ENCODE results near the gene KIRREL3. TPM values are rescaled to one million over a fixed set of nuclear protein-coding genes. Genes with fewer than 3 reads are reported as not detected.

KIRREL3 gene
- total and polyA plus RNA-seq, 2 donors (not counting 3 experiments of a cell fraction or from before 2014, with no cell fraction given) = not detected

GRCh38 chr11:126608658-126609057 lies 391.9 kb downstream of the KIRREL3 start:
- Histone ChIP-seq H3K9ac (replicated peaks; ENCODE audit: extremely low read depth, insufficient read depth, low read length) (no peak overlapping the region), H3K4me3 (replicated peaks in 1 of 3; ENCODE audit: insufficient read depth in 1 of 3, low read depth in 1 of 3, low read length in 3 of 3) (no peak overlapping the region), H3K9me3 (replicated peaks; ENCODE audit: control insufficient read depth, insufficient read depth, low read length) (no peaks in the 10 kb centered on the region), H4K20me1 (replicated peaks; ENCODE audit: control insufficient read depth, extremely low read depth, insufficient read depth, low read length) (no peaks in the 10 kb centered on the region), H3K9me1 (replicated peaks; ENCODE audit: control insufficient read depth, extremely low read depth, insufficient read depth, low read length) (no peaks in the 10 kb centered on the region), H2AFZ (ENCODE audit: low read depth, low read length) (no peak overlapping the region), H3K36me3 (ENCODE audit: control insufficient read depth in 2 of 2, extremely low read depth in 1 of 2, insufficient read depth in 2 of 2, low read length in 2 of 2) (no peaks in the 10 kb centered on the region), H3K27ac (ENCODE audit: insufficient read depth, low read depth, low read length) (no peak overlapping the region), H3K4me2 (ENCODE audit: insufficient read depth, low read length) (no peak overlapping the region), H3K27me3 (ENCODE audit: control insufficient read depth in 2 of 2, insufficient read depth in 2 of 2, low read length in 2 of 2) (no peaks in the 10 kb centered on the region), H3K4me1 (ENCODE audit: control insufficient read depth, extremely low read depth, insufficient read depth, low read length) (no peaks in the 10 kb centered on the region), H3K79me2 (ENCODE audit: control insufficient read depth, insufficient read depth, low read length) (no peaks in the 10 kb centered on the region)
- no peak for DNase-seq (ENCODE audit: low read depth, low spot score)
- no TSS peak for BruUV-seq (replicated peaks)
- ChIA-PET POLR2A (no interaction called here), CTCF (no interaction called here)
- TF ChIP-seq EZH2 (IDR thresholded peaks at IDR 0.05; ENCODE audit: borderline replicate concordance, low read depth, low read length, severe bottlenecking) (no peak), POLR2A (IDR thresholded peaks at IDR 0.05; ENCODE audit: low read depth, low read length) (no peak), MAX (IDR thresholded peaks at IDR 0.05; ENCODE audit: insufficient read depth, insufficient read length) (no peak), FOS (IDR thresholded peaks at IDR 0.05; ENCODE audit: borderline replicate concordance, insufficient read depth, low read length) (no peak), POLR2AphosphoS5 (IDR thresholded peaks at IDR 0.05; ENCODE audit: insufficient read depth, low read depth, low read length) (no peak), JUN (IDR thresholded peaks at IDR 0.05; ENCODE audit: borderline replicate concordance, insufficient read depth, insufficient read length, low read depth) (no peak), MYC (IDR thresholded peaks at IDR 0.05; ENCODE audit: low read depth, low read length) (no peak), GATA2 (IDR thresholded peaks at IDR 0.05; ENCODE audit: insufficient read depth, insufficient read length, low read depth, low read length) (no peak), CTCF (IDR thresholded peaks at IDR 0.05; ENCODE audit: extremely low read depth in 1 of 2, insufficient read depth in 1 of 2, low read depth in 1 of 2, low read length in 2 of 2) (no peak)
- intact Hi-C loops (cut with micrococcal nuclease) (loop anchor here (5.0 kb wide), 1 partner anchor 1414 kb away; no protein-coding TSS in a partner anchor), dilution Hi-C loops (cut with MboI; ENCODE audit: extremely low pct_ligation_motif_present, low sequenced_read_pairs) (no loop called here)
- no peak for FAIRE-seq

All from endothelial cell of umbilical vein (primary cell).